Measurements from ENCODE around the gene PAQR8. TPM values are rescaled to one million over a fixed set of nuclear protein-coding genes. Genes with fewer than 3 reads are reported as not detected.

Gene PAQR8
- total and polyA plus RNA-seq, 2 of the 13 experiments (the other 11 are each of a cell fraction or from before 2014, with no cell fraction given): 37.7 to 50.7 TPM

DNA sequence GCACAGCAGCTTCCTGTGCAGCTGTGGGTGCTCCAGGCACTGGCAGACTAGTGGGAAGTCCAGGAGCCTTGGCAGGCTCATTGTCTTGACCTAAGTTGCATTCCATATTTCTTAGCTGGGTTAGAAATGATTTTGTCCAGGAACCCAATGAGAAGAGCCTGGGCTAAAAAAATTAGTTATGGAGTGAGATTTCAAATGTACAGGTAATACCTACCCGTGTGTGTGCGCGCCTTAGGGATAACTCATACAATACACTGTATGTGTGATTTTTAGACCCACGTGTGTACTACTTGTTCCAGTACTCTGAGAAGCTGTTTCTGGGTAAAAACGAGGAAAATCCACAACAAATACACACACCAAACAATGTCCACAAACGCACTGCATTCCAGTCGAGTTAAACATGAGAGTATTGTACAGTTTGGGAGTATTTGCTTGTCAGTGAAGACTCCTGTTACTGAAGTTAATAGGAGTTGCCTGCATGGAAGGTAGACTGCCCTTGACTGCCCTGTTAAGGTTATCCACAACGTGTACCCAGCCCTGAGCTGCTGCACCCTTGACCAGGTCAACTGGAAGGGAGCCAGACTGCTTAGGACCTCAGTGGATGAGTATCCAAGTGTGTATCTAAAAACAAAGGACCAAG, 1.4 kb downstream of the PAQR8 start (continued):
- no peak for TF ChIP-seq ZNF562 (CRISPR knock-in tag; IDR thresholded peaks at IDR 0.05; ENCODE audit: borderline replicate concordance)
- no peak for TF ChIP-seq ZNF879 (CRISPR knock-in tag; IDR thresholded peaks at IDR 0.05)
- no peak for TF ChIP-seq TARDBP (CRISPR knock-in tag; IDR thresholded peaks at IDR 0.05)
- TF ChIP-seq FOXJ3 (CRISPR knock-in tag; IDR thresholded peaks at IDR 0.05; ENCODE audit: borderline replicate concordance): 0 out of 2 replicates have a peak, but pooled peaks have one; percentile 51
- no peak for TF ChIP-seq ZNF776 (CRISPR knock-in tag; IDR thresholded peaks at IDR 0.05)
- TF ChIP-seq ZGPAT (CRISPR knock-in tag; IDR thresholded peaks at IDR 0.05): no peak; the same call in 1 of the 2 replicates
- no peak for TF ChIP-seq ZFP36L1 (CRISPR knock-in tag; IDR thresholded peaks at IDR 0.05)
- no peak for TF ChIP-seq U2AF1 (optimal IDR thresholded peaks at IDR 0.05; ENCODE audit: low read depth, low read length)
- TF ChIP-seq NR2C2 (CRISPR knock-in tag; IDR thresholded peaks at IDR 0.05; ENCODE audit: borderline replicate concordance): no peak
- peak; percentile 98 for TF ChIP-seq FOXO4 (CRISPR knock-in tag; conservative IDR thresholded peaks at IDR 0.05)
- no peak for TF ChIP-seq ZBTB26 (CRISPR knock-in tag; IDR thresholded peaks at IDR 0.05; ENCODE audit: borderline replicate concordance)
- no peak for TF ChIP-seq GATAD1 (CRISPR knock-in tag; IDR thresholded peaks at IDR 0.05)
- TF ChIP-seq NFYC (CRISPR knock-in tag; IDR thresholded peaks at IDR 0.05): no peak
- no peak for TF ChIP-seq CBX5 (CRISPR knock-in tag; IDR thresholded peaks at IDR 0.05; ENCODE audit: borderline replicate concordance)
- no peak for TF ChIP-seq CEBPB (IDR thresholded peaks at IDR 0.05; ENCODE audit: borderline replicate concordance, low read depth, low read length)
- no peak for TF ChIP-seq ZHX1 (CRISPR knock-in tag; IDR thresholded peaks at IDR 0.05; ENCODE audit: low read depth)
- TF ChIP-seq ZEB1 (IDR thresholded peaks at IDR 0.05; ENCODE audit: insufficient replicate concordance, low read depth): no peak
- TF ChIP-seq, protein P1, sequence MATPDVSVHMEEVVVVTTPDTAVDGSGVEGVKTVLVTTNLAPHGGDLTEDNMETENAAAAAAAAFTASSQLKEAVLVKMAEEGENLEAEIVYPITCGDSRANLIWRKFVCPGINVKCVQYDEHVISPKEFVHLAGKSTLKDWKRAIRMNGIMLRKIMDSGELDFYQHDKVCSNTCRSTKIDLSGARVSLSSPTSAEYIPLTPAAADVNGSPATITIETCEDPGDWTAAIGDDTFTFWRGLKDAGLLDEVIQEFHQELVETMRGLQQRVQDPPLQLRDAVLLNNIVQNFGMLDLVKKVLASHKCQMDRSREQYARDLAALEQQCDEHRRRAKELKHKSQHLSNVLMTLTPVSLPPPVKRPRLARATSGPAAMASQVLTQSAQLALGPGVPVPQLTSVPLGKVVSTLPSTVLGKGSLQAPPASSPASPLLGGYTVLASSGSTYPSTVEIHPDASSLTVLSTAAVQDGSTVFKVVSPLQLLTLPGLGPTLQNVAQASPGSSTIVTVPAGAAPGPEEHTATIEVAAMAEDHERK (CRISPR knock-in tag; IDR thresholded peaks at IDR 0.05; ENCODE audit: low read depth): no peak
- TF ChIP-seq ADNP (CRISPR knock-in tag; IDR thresholded peaks at IDR 0.05): no peak
- no peak; the same call in 1 of the 2 replicates for TF ChIP-seq SAFB2 (CRISPR knock-in tag; IDR thresholded peaks at IDR 0.05; ENCODE audit: borderline replicate concordance, low read depth)
- TF ChIP-seq HMG20B (CRISPR knock-in tag; conservative IDR thresholded peaks at IDR 0.05): no peak
- no peak for TF ChIP-seq ZNF570 (CRISPR knock-in tag; IDR thresholded peaks at IDR 0.05; ENCODE audit: borderline replicate concordance)
